GM21367 (cell line): ENCODE data around the gene SDC1.

Experiments
- ATAC-seq: cut with Tn5 transposase; IDR thresholded peaks from one replicate; pipeline ENCODE4 v1.9.1; 2021; ENCODE audit not compliant: unreplicated experiment

The SDC1 gene

GRCh38 chr2:20156076-20156759 lies 68.7 kb downstream of the SDC1 start:
- ATAC-seq: no peak

GRCh38 chr2:20153131-20153851 lies 71.6 kb downstream of the SDC1 start:
- ATAC-seq: no peak

- ATAC-seq: no peak
Measured at GRCh38 chr2:20150806-20151571, 73.9 kb downstream of the SDC1 start.
